Measurements from ENCODE around the gene SLC9A9. TPM values are rescaled to one million over a fixed set of nuclear protein-coding genes. Genes with fewer than 3 reads are reported as not detected.

The SLC9A9 gene
- polyA plus RNA-seq, 1 of the 3 experiments (the other 2 are of a cell fraction) = 0.05 TPM

DNA sequence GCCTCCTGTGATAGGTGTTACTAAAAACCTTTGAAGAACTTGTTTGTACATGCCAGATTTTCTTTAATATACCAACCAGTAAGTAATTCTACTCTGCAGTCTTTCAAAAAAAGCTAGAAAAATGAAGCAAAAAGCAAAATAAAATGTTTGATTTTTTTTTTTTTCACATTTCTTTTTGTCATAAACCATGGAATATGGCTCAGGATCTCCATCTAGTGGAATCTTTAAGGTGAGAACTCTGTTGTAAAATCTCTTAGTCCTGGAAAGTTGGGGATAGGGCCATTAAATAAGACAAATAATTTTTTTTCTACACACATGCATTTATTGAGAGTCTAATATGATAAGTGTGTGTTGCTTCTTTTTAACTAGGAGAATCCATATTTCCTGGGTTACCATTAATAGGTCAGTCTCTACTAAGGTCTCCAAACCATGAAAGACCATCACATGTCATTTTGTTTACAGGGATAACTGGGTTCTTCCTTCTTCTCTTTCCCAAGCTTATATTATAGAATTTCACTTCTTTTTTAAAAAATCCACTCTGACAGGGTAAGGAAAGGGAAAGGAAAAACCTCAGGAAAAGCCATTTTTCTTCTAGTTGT lies 84.6 kb downstream of the SLC9A9 start:
- Histone ChIP-seq H3K27me3 (ENCODE audit: insufficient read depth) (no peaks in the 10 kb centered on the region), H3K9me3 (no peaks in the 10 kb centered on the region), H3K9ac (no peak overlapping the region), H3K4me1 (ENCODE audit: control insufficient read depth in 1 of 2, insufficient read depth in 2 of 2, low read depth in 1 of 2, low read length in 1 of 2) (no peaks in the 10 kb centered on the region), H3K27ac (ENCODE audit: low read depth in 2 of 2, low read length in 1 of 2) (no peak overlapping the region), H2AFZ (ENCODE audit: low read depth) (no peak overlapping the region), H3K9me2 (no peaks in the 10 kb centered on the region), H3K4me3 (ENCODE audit: low read depth in 2 of 2, low read length in 1 of 2) (no peak overlapping the region; a peak in 1 of 4 replicates), H4K20me1 (ENCODE audit: insufficient read depth) (no peaks in the 10 kb centered on the region), H3F3A (replicated peaks; ENCODE audit: insufficient read depth) (no peaks in the 10 kb centered on the region), H3K4me2 (no peak overlapping the region), H3K79me2 (ENCODE audit: insufficient read depth) (no peaks in the 10 kb centered on the region), H3K36me3 (replicated peaks in 1 of 2; ENCODE audit: control insufficient read depth in 1 of 2, insufficient read depth in 2 of 2, low read length in 1 of 2) (no peaks in the 10 kb centered on the region)
- CTCF ChIA-PET = no interaction called here
- POLR2A ChIA-PET = no interaction called here
- no peak for DNase-seq
- TF ChIP-seq NFIC (IDR thresholded peaks at IDR 0.05; ENCODE audit: borderline replicate concordance) = no peak
- TF ChIP-seq POLR2AphosphoS5 (IDR thresholded peaks at IDR 0.05; ENCODE audit: low read depth, low read length) = no peak
- no peak for TF ChIP-seq EZH2phosphoT487 (IDR thresholded peaks at IDR 0.05; ENCODE audit: borderline replicate concordance, low read depth)
- TF ChIP-seq RAD21 (IDR thresholded peaks at IDR 0.05; ENCODE audit: low read length) = peak; percentile 4; the same call in 1 of the 2 replicates
- TF ChIP-seq GATA2 (CRISPR knock-in tag; IDR thresholded peaks at IDR 0.05) = no peak
- TF ChIP-seq SIN3A (IDR thresholded peaks at IDR 0.05; ENCODE audit: borderline replicate concordance, low read depth, low read length) = no peak
- TF ChIP-seq, protein P1, sequence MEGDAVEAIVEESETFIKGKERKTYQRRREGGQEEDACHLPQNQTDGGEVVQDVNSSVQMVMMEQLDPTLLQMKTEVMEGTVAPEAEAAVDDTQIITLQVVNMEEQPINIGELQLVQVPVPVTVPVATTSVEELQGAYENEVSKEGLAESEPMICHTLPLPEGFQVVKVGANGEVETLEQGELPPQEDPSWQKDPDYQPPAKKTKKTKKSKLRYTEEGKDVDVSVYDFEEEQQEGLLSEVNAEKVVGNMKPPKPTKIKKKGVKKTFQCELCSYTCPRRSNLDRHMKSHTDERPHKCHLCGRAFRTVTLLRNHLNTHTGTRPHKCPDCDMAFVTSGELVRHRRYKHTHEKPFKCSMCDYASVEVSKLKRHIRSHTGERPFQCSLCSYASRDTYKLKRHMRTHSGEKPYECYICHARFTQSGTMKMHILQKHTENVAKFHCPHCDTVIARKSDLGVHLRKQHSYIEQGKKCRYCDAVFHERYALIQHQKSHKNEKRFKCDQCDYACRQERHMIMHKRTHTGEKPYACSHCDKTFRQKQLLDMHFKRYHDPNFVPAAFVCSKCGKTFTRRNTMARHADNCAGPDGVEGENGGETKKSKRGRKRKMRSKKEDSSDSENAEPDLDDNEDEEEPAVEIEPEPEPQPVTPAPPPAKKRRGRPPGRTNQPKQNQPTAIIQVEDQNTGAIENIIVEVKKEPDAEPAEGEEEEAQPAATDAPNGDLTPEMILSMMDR (IDR thresholded peaks at IDR 0.05) = peak; percentile 45
- no peak for TF ChIP-seq CHD2 (IDR thresholded peaks at IDR 0.05; ENCODE audit: low read length, partially characterized antibody)
- TF ChIP-seq, protein P2, sequence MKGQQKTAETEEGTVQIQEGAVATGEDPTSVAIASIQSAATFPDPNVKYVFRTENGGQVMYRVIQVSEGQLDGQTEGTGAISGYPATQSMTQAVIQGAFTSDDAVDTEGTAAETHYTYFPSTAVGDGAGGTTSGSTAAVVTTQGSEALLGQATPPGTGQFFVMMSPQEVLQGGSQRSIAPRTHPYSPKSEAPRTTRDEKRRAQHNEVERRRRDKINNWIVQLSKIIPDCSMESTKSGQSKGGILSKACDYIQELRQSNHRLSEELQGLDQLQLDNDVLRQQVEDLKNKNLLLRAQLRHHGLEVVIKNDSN (IDR thresholded peaks at IDR 0.05; ENCODE audit: borderline replicate concordance, low read depth) = no peak
- no peak for TF ChIP-seq SMC3 (IDR thresholded peaks at IDR 0.05; ENCODE audit: low read depth, low read length)
- TF ChIP-seq FOSL2 (IDR thresholded peaks at IDR 0.05; ENCODE audit: borderline replicate concordance, low read depth) = no peak

DNA sequence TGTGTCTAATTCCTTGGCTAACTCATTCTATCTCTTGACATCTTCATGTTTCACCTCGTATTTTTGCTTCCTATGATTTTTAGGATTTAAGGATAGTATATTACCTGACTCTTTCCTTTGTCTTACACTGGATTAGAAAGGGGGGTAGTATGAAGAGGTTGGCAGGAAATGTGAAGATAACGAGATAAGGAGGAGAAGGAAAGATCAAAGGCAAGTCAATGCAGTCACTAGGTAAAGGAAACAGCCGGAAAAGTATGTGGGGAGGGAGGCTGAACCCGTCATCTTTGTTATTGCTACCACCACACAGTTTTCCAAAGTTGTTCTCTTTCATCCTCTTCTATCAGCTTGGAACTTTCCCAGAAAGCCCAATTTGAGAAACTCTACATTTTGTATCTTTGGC lies 90.6 kb downstream of the SLC9A9 start:
- TF ChIP-seq FOXM1 (IDR thresholded peaks at IDR 0.05; ENCODE audit: low read depth) (no peak), EP300 (IDR thresholded peaks at IDR 0.05; ENCODE audit: borderline replicate concordance in 1 of 2, low read depth in 1 of 2, low read length in 1 of 2) (no peak), RAD21 (IDR thresholded peaks at IDR 0.05; ENCODE audit: low read length) (no peak), SMC3 (IDR thresholded peaks at IDR 0.05; ENCODE audit: low read depth, low read length) (no peak), FOXJ3 (CRISPR knock-in tag; IDR thresholded peaks at IDR 0.05) (no peak), POLR2AphosphoS5 (IDR thresholded peaks at IDR 0.05; ENCODE audit: low read depth, low read length) (no peak), RFX5 (IDR thresholded peaks at IDR 0.05; ENCODE audit: low read length) (no peak), FOSL2 (IDR thresholded peaks at IDR 0.05; ENCODE audit: borderline replicate concordance, low read depth) (no peak)
- TF ChIP-seq, protein P3, sequence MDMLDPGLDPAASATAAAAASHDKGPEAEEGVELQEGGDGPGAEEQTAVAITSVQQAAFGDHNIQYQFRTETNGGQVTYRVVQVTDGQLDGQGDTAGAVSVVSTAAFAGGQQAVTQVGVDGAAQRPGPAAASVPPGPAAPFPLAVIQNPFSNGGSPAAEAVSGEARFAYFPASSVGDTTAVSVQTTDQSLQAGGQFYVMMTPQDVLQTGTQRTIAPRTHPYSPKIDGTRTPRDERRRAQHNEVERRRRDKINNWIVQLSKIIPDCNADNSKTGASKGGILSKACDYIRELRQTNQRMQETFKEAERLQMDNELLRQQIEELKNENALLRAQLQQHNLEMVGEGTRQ (IDR thresholded peaks at IDR 0.05; ENCODE audit: borderline replicate concordance, low read depth, low read length) = no peak
- Histone ChIP-seq H3K9me3 (no peaks in the 10 kb centered on the region), H3K27me3 (ENCODE audit: insufficient read depth) (no peaks in the 10 kb centered on the region), H3K9ac (no peak overlapping the region), H3F3A (replicated peaks; ENCODE audit: insufficient read depth) (no peaks in the 10 kb centered on the region), H3K36me3 (replicated peaks in 1 of 2; ENCODE audit: control insufficient read depth in 1 of 2, insufficient read depth in 2 of 2, low read length in 1 of 2) (no peaks in the 10 kb centered on the region), H3K9me2 (no peaks in the 10 kb centered on the region), H3K27ac (ENCODE audit: low read depth in 2 of 2, low read length in 1 of 2) (no peak overlapping the region), H3K4me1 (ENCODE audit: control insufficient read depth in 1 of 2, insufficient read depth in 2 of 2, low read depth in 1 of 2, low read length in 1 of 2) (no peaks in the 10 kb centered on the region), H3K4me2 (no peak overlapping the region), H3K4me3 (ENCODE audit: low read depth in 2 of 2, low read length in 1 of 2) (no peak overlapping the region), H4K20me1 (ENCODE audit: insufficient read depth) (no peaks in the 10 kb centered on the region), H3K79me2 (ENCODE audit: insufficient read depth) (no peaks in the 10 kb centered on the region), H2AFZ (ENCODE audit: low read depth) (no peak overlapping the region)
- no peak for DNase-seq
- ChIA-PET POLR2A (no interaction called here), CTCF (no interaction called here)
- 4% methylated on average over 4 of the region's 4 CpGs for WGBS (ENCODE audit: low lambda C conversion rate)

Data from SK-N-SH (cell line).